Transverse colon (tissue), 4 donors: Measurements from ENCODE around the gene FMR1NB.

Experiments
- EP300 ChIP-seq: sonication (generic); formaldehyde crosslinking; IDR thresholded peaks from one replicate; pipeline ENCODE4 v1.6.1; 2017; ENCODE audit warnings: antibody characterized with exemption, low read depth
- POLR2A ChIP-seq: fragments of 450-650 bp; IDR thresholded peaks from one replicate; pipeline ENCODE4 v1.6.1; 2016; ENCODE audit warnings: antibody characterized with exemption, mild to moderate bottlenecking, moderate library complexity
- POLR2AphosphoS5 ChIP-seq, 3 donors: sonication (generic); formaldehyde crosslinking; IDR thresholded peaks; one replicate each; pipeline ENCODE4 v1.6.1; 2016; ENCODE audit warnings: antibody characterized with exemption in 3 of 3
- TF ChIP-seq, protein P1 (sequence below), 5 experiments: fragments of 200-600 bp in 3 of 5; fragments of 450-650 bp in 2 of 5; sonication (generic) in 3 of 5; IDR thresholded peaks; 1 replicate in 2 of 5; 2 replicates in 3 of 5; pipeline ENCODE4 v1.5.1; 2016 to 2017; ENCODE audit warnings: antibody characterized with exemption in 5 of 5, inconsistent platforms in 3 of 5, mild to moderate bottlenecking in 2 of 5, moderate library complexity in 1 of 5

DNA sequence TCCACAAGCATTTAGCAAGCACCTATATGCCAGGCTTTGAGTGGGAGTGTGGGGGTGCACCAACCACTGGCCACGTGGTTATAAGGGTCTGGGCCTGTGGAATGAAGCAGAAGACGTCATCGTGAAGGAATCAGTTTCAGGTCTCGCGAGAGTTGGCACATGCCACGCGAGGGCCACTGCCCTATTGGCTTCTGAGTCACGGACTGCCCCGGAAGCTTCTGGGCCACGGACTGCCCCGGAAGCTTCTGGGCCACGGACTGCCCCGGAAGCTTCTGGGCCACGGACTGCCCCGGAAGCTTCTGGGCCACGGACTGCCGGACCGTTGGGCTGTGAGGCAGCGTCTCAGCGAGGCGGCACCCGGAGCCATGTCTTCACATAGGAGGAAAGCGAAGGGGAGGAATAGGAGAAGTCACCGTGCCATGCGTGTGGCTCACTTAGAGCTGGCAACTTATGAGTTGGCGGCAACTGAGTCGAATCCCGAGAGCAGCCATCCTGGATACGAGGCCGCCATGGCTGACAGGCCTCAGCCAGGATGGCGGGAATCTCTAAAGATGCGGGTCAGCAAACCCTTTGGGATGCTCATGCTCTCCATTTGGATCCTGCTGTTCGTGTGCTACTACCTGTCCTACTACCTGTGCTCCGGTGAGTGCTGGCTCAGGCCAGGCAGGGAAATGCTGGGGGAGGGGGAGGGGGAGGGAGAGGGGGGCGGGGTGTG lies at the start of gene FMR1NB:
- TF ChIP-seq, protein P1, sequence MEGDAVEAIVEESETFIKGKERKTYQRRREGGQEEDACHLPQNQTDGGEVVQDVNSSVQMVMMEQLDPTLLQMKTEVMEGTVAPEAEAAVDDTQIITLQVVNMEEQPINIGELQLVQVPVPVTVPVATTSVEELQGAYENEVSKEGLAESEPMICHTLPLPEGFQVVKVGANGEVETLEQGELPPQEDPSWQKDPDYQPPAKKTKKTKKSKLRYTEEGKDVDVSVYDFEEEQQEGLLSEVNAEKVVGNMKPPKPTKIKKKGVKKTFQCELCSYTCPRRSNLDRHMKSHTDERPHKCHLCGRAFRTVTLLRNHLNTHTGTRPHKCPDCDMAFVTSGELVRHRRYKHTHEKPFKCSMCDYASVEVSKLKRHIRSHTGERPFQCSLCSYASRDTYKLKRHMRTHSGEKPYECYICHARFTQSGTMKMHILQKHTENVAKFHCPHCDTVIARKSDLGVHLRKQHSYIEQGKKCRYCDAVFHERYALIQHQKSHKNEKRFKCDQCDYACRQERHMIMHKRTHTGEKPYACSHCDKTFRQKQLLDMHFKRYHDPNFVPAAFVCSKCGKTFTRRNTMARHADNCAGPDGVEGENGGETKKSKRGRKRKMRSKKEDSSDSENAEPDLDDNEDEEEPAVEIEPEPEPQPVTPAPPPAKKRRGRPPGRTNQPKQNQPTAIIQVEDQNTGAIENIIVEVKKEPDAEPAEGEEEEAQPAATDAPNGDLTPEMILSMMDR (IDR thresholded peaks at IDR 0.05) = no peak
- no peak for TF ChIP-seq POLR2AphosphoS5 (IDR thresholded peaks at IDR 0.05)
- no peak for TF ChIP-seq POLR2A
- TF ChIP-seq EP300 = no peak
